ENCODE measurements around the gene EHD3.

The EHD3 gene

DNA sequence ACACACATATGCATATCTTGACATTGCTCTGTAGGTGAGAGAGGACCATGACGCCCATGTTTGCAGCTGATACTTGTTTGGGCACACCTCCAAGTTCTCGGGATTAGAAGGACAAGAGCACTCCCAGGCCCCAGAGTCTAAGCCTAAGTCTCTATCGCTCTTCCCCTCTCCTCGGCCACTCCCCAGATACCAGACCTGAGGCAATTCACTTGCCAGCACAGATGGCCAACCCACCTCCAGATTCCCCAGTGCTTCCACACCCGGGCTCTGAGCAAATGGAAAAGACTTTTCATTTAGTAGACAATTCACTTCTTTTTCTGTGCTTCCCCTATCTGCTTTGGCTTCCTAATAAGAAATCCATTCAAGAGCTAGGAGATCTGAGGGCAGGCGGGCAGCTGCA, 32.9 kb downstream of the EHD3 start:
- TF ChIP-seq, protein P1, sequence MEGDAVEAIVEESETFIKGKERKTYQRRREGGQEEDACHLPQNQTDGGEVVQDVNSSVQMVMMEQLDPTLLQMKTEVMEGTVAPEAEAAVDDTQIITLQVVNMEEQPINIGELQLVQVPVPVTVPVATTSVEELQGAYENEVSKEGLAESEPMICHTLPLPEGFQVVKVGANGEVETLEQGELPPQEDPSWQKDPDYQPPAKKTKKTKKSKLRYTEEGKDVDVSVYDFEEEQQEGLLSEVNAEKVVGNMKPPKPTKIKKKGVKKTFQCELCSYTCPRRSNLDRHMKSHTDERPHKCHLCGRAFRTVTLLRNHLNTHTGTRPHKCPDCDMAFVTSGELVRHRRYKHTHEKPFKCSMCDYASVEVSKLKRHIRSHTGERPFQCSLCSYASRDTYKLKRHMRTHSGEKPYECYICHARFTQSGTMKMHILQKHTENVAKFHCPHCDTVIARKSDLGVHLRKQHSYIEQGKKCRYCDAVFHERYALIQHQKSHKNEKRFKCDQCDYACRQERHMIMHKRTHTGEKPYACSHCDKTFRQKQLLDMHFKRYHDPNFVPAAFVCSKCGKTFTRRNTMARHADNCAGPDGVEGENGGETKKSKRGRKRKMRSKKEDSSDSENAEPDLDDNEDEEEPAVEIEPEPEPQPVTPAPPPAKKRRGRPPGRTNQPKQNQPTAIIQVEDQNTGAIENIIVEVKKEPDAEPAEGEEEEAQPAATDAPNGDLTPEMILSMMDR (IDR thresholded peaks at IDR 0.05; ENCODE audit: low read length), result no peak
- TF ChIP-seq EZH2 (optimal IDR thresholded peaks at IDR 0.05; ENCODE audit: low read depth, low read length) (no peak), EZH2phosphoT487 (IDR thresholded peaks at IDR 0.05; ENCODE audit: low read length) (no peak)
- Histone ChIP-seq H3K36me3 (replicated peaks; ENCODE audit: insufficient read depth, low read length) (no peaks in the 10 kb centered on the region), H3K79me2 (ENCODE audit: low read length) (no peaks in the 10 kb centered on the region), H3F3A (ENCODE audit: insufficient read depth, low read length) (no peaks in the 10 kb centered on the region), H3K9me3 (replicated peaks; ENCODE audit: insufficient read depth, low read length) (no peaks in the 10 kb centered on the region), H3K4me1 (ENCODE audit: low read length) (no peaks in the 10 kb centered on the region), H4K20me1 (ENCODE audit: insufficient read depth, low read length) (no peaks in the 10 kb centered on the region), H3K4me2 (ENCODE audit: low read depth, low read length) (no peak overlapping the region), H3K9ac (ENCODE audit: low read length) (no peak overlapping the region), H2AFZ (ENCODE audit: low read length) (no peak overlapping the region), H3K27me3 (replicated peaks; ENCODE audit: insufficient read depth, low read length) (no peaks in the 10 kb centered on the region), H3K27ac (ENCODE audit: low read length) (no peak overlapping the region), H3K4me3 (ENCODE audit: low read length) (no peak overlapping the region), H3K9me2 (replicated peaks; ENCODE audit: insufficient read depth, low read length) (no peaks in the 10 kb centered on the region)
- no peak for DNase-seq

DNA sequence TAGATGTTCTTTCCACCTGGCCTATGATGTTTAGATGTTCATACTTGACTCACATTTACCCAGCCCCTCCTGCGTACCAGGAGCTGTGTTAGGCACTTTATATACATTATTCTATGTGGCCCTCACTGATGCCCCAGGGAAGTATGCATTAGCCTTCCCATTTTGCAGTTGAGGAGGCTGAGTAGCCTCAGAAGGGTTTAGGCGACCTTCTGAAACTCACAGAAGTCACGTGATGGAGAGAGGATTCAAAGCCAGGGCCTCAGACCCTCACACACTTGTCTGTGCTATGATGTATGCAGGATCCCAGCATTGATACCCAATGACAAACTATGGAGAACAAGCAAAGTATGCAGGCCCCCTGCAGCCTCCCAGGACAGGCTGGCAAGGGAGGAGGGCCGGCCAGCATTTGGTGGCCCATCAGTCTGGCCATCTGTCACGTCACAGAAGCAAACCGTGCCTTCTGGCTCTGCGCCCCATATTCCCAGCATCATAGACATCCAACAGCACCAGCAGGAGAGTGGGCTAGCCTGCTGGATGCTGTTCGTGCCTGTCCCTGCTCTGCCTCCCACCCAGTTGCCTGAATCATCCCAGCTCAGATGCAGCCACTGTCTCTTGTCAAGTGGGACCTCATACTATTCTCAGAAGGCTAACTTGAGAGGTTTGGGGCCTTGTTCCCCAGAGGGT, 33.6 kb downstream of the EHD3 start:
- no peaks in the 10 kb centered on the region for H3K9me3 ChIP-seq (replicated peaks; ENCODE audit: insufficient read depth, low read length)
- H3K9me2 ChIP-seq (replicated peaks; ENCODE audit: insufficient read depth, low read length), result no peaks in the 10 kb centered on the region
- H3K9ac ChIP-seq (ENCODE audit: low read length), result no peak overlapping the region
- H3K79me2 ChIP-seq (ENCODE audit: low read length), result no peaks in the 10 kb centered on the region
- no peak overlapping the region for H3K27ac ChIP-seq (ENCODE audit: low read length)
- H3K4me3 ChIP-seq (ENCODE audit: low read length), result no peak overlapping the region
- H3K4me2 ChIP-seq (ENCODE audit: low read depth, low read length), result no peak overlapping the region
- no peaks in the 10 kb centered on the region for H3K36me3 ChIP-seq (replicated peaks; ENCODE audit: insufficient read depth, low read length)
- no peak overlapping the region for H2AFZ ChIP-seq (ENCODE audit: low read length)
- no peaks in the 10 kb centered on the region for H3K27me3 ChIP-seq (replicated peaks; ENCODE audit: insufficient read depth, low read length)
- no peaks in the 10 kb centered on the region for H3F3A ChIP-seq (ENCODE audit: insufficient read depth, low read length)
- H3K4me1 ChIP-seq (ENCODE audit: low read length), result no peaks in the 10 kb centered on the region
- H4K20me1 ChIP-seq (ENCODE audit: insufficient read depth, low read length), result no peaks in the 10 kb centered on the region
- no peak for TF ChIP-seq EZH2 (optimal IDR thresholded peaks at IDR 0.05; ENCODE audit: low read depth, low read length)
- no peak for TF ChIP-seq EZH2phosphoT487 (IDR thresholded peaks at IDR 0.05; ENCODE audit: low read length)
- TF ChIP-seq, protein P1 (IDR thresholded peaks at IDR 0.05; ENCODE audit: low read length), result no peak
- no peak for DNase-seq

DNA sequence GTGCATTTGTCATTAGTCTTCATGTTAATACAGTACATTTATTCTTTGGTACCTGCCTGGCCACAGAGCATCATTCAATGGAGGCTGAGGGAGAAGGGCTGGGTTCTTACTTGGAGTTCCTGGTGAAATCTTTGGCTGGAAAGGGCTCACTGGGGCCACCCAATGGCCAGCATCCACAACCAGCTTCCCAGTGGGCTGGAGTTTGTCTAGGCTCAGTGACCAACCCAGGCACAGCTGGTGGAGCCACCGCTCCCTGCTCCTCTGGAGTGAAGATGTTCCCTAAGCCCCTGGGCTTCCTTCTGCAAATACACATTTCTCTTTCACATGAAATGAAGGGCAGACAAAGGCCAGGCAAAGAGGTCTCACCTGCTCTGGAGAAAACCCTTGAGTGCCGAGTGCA, 34.4 kb downstream of the EHD3 start:
- no peak for DNase-seq
- TF ChIP-seq EZH2 (optimal IDR thresholded peaks at IDR 0.05; ENCODE audit: low read depth, low read length) (no peak), EZH2phosphoT487 (IDR thresholded peaks at IDR 0.05; ENCODE audit: low read length) (no peak)
- TF ChIP-seq, protein P1 (IDR thresholded peaks at IDR 0.05; ENCODE audit: low read length), result no peak
- Histone ChIP-seq H3K4me3 (ENCODE audit: low read length) (no peak overlapping the region), H3K4me2 (ENCODE audit: low read depth, low read length) (no peak overlapping the region), H3K27ac (ENCODE audit: low read length) (no peak overlapping the region), H3K9me3 (replicated peaks; ENCODE audit: insufficient read depth, low read length) (no peaks in the 10 kb centered on the region), H3F3A (ENCODE audit: insufficient read depth, low read length) (no peaks in the 10 kb centered on the region), H3K9me2 (replicated peaks; ENCODE audit: insufficient read depth, low read length) (no peaks in the 10 kb centered on the region), H2AFZ (ENCODE audit: low read length) (no peak overlapping the region), H3K9ac (ENCODE audit: low read length) (no peak overlapping the region), H3K36me3 (replicated peaks; ENCODE audit: insufficient read depth, low read length) (no peaks in the 10 kb centered on the region), H3K79me2 (ENCODE audit: low read length) (no peaks in the 10 kb centered on the region), H3K4me1 (ENCODE audit: low read length) (no peaks in the 10 kb centered on the region), H4K20me1 (ENCODE audit: insufficient read depth, low read length) (no peaks in the 10 kb centered on the region), H3K27me3 (replicated peaks; ENCODE audit: insufficient read depth, low read length) (no peaks in the 10 kb centered on the region)

Data from MM.1S (cell line).